HG02610 (cell line): ENCODE results near the gene HCFC2.
"Not testable (repeated sequence)": the region's sequence is repeated elsewhere in the genome, so short reads cannot be mapped to it uniquely, and the experiment has no call there.

ENCODE experiments used
- ATAC-seq: cut with Tn5 transposase; IDR thresholded peaks from one replicate; pipeline ENCODE4 v1.9.1; 2021; ENCODE audit warnings: mild to moderate bottlenecking, moderate library complexity; ENCODE audit not compliant: unreplicated experiment

The HCFC2 gene

DNA sequence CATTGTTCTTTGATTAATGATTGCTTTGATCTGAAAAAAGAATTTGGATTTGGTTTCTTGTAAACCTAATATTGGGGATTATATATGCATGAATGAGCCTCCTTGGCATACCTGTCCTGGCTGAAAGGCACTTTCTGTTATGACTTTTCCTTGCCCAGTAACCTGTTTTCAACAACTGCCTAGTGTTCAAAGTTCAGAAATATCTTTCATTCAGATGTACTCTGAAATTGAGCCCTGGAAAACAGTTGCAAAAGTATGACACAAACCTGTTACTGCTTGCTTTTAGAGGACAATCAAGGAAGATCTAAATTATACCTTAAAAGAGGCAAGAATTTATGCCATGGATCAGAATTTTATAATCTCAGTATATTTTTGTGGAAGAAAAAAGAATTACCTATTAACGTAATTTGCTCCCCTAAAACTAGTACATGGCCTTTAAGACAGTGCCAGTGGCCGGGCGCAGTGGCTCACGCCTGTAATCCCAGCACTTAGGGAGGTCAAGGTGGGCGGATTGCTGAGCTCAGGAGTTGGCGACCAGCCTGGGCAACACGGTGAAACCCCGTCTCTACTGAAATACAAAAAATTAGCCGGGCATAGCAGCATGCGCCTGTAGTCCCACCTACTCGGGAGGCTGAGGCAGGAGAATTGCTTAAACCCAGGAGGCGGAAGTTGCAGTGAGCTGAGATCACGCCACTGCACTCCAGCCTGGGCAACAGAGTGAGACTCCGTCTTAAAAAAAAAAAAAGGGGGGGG lies 50.7 kb downstream of the HCFC2 start:
- not testable (repeated sequence) for ATAC-seq

DNA sequence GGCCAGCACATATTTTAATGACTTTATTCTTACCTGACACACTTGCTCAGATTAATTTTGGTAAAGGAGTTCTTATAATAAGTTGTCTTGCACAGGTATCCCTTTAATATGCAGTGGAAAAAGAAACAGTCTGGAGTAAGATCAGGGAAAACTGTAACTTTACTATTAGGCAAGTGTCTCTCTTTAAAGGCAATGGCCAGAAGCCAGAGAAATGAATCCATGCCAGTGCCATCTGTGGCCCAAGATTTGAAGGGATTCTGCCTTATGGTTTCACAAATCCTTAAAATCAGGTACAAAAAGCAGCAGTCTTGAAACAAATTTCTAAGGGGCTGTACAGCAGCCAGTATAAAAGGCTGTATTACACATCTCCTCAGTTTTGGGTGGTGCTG lies 51.2 kb downstream of the HCFC2 start:
- no peak for ATAC-seq

DNA sequence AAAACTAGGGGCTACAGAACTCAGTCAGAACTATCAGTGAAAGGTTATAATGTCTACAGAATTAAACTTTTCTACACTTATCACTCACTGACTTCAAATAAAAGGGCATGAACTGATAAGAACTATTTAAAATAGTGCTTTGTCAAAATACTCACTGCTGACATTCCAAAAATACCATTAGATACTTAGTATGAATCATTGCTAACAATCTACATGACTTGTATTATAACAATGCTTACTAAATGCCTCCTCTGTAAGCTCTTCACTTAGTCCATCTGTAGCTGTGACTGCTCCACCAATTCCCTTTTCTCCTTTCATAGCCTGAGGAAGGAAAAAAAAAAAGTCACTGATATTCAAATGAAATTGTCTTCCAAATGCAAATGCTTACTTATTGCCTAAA lies 56.7 kb downstream of the HCFC2 start:
- no peak for ATAC-seq

DNA sequence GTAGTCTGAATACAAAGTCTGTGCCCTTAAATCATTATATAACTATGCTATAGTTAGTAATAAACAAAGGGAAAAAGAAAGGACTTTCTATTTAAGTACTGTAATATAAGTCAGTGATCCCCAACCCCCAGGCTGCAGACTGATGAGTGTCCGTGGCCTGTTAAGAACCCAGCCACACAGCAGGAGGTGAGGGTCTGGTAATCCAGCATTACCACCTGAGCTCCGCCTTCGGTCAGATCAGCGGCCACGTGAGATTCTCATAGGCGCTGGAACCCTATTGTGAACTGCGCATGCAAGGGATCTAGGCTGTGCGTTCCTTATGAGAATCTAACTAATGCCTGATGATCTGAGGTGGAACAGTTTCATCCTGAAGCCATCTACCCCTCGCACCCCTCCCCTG lies 58.0 kb downstream of the HCFC2 start:
- no peak for ATAC-seq

DNA sequence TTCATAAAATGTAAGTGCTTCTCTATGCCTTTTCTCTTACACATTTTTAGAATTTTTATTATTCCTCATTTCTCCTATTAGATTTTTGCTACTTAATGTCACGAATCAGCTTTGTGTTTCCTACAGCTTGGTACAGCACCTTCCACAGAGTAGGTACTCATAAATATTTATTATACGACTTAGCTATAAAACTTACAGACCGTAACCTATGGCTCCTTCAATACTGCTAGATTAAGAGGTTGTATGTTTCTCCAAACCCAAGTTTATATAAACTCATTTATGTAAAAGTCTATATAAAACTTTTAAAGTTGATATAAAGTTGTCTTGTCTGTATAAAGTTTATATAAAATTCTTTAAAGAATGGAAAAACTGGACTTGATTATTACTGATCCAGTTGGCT lies 62.2 kb downstream of the HCFC2 start:
- no peak for ATAC-seq

DNA sequence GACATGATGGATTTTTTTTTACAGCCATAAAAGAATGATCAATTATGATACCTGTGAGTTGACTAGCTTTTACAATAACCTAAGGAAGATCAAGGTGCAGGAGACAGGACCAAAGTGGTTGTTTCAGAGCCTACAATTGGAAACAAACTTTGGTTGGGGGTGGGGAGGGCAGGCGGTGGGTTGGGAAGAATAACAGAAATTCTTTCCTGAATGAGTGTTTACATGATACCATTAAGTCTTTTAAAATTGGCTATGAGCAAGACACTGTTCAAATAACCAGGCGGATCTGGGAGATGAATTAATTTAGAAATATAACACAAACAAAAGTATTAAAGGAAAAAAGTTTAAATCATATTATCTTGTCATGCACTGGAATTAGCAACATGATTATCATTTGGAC lies 66.4 kb downstream of the HCFC2 start:
- ATAC-seq, result no peak

DNA sequence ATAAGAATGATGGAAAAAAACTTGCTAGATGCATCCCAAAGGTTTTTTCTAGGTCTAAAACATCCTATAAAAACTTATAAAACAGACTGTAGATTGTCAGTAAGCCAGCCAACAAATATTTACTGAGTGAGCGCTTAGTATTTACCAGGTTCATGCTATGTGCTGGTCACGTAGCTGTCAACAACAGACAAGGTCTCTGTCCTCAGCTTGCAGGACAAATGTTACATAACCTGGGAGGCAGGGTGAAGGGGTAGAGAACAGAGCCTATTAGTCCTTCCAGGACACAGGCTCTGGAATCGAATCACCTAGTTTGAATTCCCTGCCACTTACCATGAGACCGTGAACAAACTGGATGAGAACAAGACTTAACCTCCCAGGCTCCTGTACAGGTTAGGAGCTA lies 67.3 kb downstream of the HCFC2 start:
- ATAC-seq, result no peak

DNA sequence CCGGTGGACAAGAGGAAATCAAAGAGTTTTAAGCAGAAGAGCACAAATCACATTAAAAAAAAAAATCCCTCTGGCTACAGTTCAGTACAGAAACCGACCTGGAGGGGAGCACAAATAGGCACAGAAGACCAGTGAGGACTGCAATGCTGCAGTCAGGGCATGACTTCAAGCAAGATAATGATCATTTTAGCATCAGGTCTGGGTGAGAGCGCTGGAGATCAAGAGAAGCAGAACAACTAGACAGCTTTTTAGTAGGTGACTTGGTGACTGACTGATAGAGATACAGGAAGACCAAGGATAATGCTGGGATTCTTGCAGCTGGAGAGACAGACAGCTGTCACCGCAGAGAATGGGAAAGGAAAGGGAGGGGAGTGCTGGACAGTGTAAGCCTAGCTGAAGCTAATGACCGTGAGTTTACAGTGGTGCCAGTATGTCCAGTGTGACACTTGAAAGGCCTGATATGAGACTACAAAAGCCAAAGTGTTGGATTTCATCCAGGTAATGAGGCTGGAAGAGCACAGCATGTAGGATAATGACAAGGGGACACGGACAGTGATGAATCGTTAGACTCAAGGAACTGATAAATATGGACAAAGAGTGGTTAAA lies 68.1 kb downstream of the HCFC2 start:
- no peak for ATAC-seq

DNA sequence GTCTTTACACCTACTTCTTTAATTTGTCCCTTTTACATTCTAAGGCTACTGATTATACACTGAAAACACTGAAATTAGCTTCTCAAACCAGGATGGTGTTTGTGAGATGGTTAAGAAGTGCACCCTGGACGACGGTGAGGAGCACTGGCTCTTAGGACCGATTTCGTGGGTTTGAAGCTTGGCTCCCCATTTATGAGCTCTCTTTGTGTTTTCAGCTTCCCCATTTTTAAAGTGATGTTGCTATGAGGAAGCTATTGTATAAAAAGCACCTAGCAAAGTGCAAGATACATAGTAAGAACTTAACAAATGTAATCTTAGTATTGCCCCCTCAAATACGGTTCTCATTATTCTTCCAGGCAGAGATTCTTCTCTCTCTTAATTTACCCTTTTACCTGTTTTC lies 69.0 kb downstream of the HCFC2 start:
- ATAC-seq, result no peak

DNA sequence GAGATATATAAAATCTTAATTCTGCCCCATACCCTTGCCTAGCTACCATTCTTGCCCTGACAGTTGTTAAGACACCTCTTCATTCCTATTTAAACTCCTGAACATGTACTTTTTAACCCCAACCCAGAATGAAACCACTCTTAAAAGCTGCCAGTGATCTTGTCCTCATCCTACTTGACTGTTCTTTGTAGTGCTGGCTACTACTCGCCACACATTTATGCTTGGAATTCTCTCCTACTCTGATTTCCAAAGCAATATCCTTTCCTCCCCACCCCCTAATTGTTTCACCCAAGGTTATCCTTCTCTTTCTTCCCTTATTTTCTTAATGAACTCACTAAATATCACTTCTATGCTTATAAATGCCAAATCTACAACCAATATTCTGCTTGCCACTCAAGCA lies 69.5 kb downstream of the HCFC2 start:
- no peak for ATAC-seq

DNA sequence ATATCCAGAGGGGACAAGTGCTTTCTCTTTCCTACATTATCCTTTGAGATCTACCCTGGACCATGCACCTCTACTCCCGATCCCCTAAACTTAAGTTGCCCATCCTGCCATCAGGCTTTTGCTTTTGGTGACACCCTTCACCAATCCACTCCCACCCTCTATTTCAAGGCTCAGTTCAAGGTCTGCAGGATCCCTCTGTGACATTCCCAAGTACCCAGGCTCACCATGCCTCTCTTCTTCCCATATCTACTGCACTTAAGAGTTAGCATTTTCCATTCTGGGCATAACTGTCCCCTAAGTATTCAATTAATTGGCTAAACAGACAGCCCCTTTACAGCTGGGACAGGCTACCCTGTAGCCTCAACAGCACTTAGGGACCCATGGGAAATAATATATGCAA lies 70.6 kb downstream of the HCFC2 start:
- ATAC-seq, result no peak

DNA sequence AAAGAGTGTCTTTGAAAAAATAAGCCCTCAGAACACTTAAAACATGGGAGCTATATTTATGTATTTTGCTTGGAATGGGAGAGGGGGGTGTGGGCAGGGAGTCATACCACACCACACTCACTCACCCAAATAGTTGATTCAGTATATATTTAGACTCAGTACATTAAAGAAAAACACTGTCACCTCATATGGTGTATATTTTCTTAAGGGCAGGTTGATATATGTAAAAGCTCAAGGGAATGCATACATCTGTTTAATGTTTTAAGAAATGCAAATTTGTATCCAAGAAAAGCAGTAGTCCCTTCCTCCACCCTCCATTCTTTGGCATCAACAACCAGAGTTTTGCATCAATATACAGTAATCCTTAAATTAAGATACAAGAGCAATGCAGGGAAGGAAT lies 72.2 kb downstream of the HCFC2 start:
- ATAC-seq, result no peak

DNA sequence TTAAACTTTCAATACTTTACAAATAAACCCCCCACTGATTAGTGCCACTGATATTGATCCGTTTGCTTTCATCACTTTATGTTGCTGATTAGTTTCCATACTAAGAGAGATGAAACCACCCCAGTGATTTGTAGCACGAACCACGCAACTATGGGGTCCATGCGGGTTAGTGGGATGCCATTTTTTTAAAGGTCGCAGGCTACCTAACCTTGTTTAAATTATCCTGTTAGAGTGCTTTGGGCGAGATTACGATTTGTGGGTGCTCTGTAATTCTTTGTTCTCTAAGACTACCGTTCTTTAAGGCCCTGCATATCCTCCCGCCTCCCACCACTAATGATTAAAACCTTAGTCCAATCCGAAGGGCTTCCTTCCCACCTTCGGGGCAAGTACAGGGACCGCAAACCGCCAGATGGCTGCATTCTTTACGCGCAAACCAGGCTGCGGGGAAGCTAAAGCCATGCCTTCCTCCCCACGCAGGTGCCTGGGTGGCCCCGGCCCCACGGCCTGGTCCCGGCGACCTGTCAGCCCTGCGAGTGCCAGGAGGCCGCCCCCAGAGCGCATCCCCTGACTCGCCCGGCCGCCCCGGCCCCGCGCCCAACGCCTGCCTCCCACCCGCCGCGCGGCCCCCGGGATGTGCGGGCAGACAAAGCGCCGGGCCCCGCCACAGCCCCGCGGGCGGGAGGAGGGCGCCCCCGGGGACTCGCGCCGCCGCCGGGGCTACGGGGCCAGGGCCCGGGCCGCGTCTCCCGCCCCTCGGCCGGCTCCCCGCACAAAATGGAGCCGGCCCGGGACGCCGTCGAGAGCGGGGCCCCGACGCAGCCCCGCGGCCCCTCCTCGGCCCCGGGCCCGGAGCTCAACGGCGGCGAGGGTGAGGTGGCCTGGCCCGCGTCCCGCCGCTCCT lies 72.9 kb downstream of the HCFC2 start:
- peak; percentile 31 for ATAC-seq

DNA sequence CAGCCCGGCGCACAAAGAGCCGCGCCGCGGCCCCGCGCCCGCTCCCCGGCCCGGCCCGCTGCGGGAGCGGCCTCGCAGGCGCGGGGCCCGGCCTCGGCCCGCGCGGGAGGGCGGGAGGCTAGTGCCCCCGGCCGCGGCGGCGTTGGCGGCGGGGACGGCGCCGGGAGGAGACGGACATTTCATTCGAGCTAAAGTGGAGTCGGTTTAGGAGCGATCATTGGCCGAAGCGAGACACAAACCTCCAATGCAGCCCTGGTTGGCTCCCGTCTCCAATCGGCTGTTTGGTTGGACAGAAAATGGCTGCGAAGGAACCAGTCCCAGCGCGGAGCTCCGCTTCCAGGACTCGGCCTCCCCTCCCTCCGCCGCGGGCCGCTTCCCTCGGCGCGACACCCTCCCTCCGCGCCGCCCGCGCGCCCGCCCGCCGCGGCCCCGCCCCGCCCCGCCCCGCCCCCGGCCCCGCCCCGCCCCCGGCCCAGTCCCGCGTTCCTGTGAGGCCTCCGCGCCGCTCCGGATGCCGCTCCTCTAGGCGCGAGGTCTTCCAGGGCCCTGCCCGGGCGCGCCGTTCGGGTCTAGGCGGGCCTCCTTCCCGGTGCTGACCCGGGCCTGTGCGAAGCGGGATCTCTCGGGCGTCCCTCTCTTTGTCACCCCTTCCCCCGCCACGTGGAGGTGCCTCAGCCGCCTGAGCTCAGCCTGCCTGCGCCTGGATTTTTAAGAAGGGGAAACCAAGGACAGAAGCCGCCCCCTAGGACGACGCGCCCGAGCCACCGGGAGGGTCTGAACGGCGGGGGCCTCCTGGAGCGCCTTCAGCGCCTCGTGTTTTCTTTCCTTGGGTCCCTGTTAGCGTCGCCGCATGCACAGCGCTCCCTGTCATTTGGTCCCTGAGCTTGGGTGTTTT lies 73.8 kb downstream of the HCFC2 start, which contains the start of gene NFYB:
Gene NFYB (minus strand): TSS at position 309 of the 895 bp plus-strand sequence. CDS start 2,757 bp downstream, outside the sequence.
- peak; percentile 93 for ATAC-seq

DNA sequence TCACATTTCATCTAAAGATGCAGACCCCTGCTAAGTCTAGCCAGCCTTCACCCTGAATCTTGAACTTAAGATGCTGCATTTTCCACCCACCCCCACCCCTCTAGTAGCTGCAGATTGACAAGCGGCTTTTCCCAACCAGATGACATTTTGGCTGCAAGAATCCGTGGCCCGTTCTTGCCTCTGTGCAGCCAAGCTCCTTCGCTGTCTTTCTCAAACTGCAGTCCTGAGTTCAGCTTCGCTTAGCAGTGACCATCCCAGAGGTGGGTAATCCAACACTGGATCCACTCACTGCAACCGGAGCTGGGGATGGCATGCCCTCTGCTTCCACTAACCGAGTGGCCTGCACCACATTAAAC lies 74.4 kb downstream of the HCFC2 start:
- no peak for ATAC-seq

DNA sequence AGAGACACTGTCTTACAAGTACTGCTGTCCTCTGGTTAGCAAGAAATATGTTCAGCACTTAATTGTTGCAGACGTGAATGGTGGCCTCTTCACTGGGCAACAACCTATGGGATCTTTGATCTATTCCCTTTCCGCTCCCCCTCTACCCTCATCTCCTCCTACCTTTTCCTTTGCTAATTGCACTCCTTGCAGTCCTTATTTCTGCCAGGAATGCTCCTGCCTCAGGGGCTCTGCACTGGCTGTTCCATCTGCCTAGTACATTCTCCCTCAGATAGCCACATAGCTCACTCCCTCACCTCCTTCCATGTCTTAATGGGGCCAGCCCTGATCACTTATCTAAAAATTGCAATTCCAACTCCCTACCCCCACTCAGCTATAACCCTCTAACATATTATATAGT lies 78.2 kb downstream of the HCFC2 start:
- no peak for ATAC-seq

DNA sequence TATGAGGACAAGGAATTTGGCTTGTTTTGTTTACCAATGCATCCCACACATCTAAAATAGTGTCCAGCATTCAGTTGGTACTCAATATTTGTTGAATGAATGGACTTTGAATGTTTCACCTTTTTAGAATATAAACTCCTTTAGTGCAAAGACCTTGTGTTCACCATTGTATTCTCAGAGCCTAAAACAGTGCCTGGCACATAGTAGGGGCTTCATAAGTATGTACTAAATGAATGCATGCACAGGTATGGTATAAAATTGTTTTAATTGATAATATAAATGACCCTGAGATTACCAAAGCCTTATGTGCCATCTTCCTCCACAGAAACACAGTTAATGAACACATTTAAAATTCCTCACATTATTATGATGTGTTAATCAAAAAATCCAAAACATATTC lies 78.7 kb downstream of the HCFC2 start:
- no peak for ATAC-seq

DNA sequence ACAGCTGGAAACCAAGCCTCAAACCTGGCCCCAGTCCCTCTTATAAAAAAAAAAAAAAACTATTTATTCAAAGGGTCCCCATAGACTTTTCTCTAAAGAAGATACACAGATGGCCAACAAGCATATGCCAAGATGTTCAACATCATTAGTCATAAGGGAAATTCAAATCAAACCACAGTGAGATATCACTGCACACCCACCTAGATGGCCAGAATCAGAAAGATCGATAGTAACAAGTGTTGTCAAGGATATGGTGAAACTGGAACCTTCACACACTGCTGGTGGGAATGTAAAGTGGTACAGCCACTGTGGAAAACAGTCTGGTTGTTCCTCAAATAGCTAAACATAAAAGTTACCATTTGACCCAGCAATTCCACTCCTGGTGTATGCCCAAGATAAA lies 79.6 kb downstream of the HCFC2 start:
- ATAC-seq, result no peak

DNA sequence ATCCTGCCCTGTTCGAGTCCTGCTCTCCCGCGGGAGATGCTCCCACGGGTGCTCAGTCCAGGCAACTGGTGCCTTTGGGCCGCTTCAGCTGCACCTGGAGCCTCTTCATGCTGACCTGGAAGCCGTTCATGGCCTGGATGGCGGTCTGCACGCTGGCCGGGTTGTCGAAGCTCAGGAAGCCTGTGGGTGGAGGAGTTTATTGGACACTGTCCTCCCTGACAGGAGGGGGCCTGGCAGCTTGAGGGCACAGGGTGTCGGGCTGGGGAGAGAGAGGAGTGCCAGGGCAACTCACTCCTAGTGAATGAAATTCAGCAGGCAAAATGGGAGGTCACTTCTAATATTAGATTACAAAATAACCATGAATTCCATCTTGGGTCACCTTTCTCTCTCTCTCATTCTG lies 83.0 kb downstream of the HCFC2 start:
- no peak for ATAC-seq

DNA sequence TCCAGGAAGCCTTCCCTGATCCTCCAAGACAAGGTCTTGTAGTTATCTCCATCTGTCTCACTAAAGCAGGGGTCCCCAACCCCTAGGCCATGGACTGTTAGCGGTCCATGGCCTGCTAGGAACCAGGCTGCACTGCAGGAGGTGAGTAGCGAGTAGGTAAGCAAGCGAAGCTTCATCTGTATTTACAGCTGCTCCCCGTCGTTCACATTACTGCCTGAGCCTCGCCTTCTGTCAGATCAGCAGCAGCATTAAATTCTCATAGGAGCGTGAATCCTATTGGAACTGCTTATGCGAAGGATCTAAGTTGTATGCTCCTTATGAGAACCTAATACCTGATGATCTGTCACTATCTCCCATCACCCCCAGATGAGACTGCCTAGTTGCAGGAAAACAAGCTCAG lies 86.1 kb downstream of the HCFC2 start:
- no peak for ATAC-seq

DNA sequence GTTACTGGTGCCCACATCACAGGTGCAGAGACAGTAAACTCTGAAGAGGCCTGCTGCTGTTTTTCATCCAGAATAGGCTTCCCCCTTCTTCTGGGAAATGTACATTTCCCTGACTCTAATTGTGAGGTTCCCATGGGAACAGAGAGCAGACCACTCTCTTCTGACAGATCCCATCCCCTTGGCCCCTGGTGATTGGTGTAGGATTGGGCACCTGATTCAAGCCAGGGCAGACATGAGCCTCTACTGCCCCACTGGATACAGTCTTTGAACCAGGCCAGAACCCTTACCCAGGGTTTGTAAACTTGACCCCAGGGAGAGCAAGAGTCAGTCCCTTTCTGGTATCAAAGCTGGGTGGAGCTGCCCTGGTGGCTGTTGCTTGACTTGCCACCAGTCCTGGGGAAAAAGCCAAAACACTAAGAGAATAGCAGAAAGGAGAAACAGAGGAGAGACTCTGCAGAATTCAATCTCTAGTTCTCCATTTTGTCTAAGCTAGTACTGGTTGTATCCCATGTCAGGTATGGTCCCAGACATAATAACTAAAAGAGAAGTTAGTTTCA lies 88.4 kb downstream of the HCFC2 start:
- no peak for ATAC-seq
